Activated B cell treated with CpG ODN at 0.5 μM for 24 hours (primary cell): ENCODE results near the gene UQCRH. TPM values are rescaled to one million over a fixed set of nuclear protein-coding genes. Genes with fewer than 3 reads are reported as not detected.

Experiments used
- ATAC-seq: fragments of 200-7000 bp; cut with Tn5 transposase; one replicate; pipeline ENCODE4 v1.10.0; 2021; ENCODE audit warnings: low read depth, mild to moderate bottlenecking, moderate library complexity
- CTCF ChIA-PET: fragments of 350-600 bp; sonication (Branson Sonifier 250); formaldehyde crosslinking; loops from one replicate; lab custom pipeline; 2021; ENCODE audit warnings: antibody characterized with exemption; lab: Charles Lee
- POLR2A ChIA-PET: fragments of 350-600 bp; sonication (Branson Sonifier 250); formaldehyde crosslinking; loops from one replicate; lab custom pipeline; 2021; ENCODE audit warnings: antibody characterized with exemption; lab: Charles Lee
- DNase-seq: peaks from one replicate; pipeline ENCODE4 v3.0.0; 2022
- H3K27ac Mint-ChIP-seq: one replicate; pipeline ENCODE4 v1.8.0; 2020; ENCODE audit warnings: mixed read lengths
- H3K27me3 Mint-ChIP-seq: one replicate; pipeline ENCODE4 v1.8.0; 2021; ENCODE audit warnings: mixed read lengths
- H3K36me3 Mint-ChIP-seq: one replicate; pipeline ENCODE4 v1.8.0; 2021; ENCODE audit warnings: low read depth, mixed read lengths
- H3K4me1 Mint-ChIP-seq: one replicate; pipeline ENCODE4 v1.8.0; 2021; ENCODE audit warnings: mixed read lengths
- H3K4me3 Mint-ChIP-seq: one replicate; pipeline ENCODE4 v1.8.0; 2020; ENCODE audit warnings: mild to moderate bottlenecking, mixed read lengths
- H3K9me3 Mint-ChIP-seq: one replicate; pipeline ENCODE4 v1.8.0; 2020; ENCODE audit warnings: mixed read lengths
- CTCF ChIP-seq: fragments of 200-600 bp; IDR thresholded peaks from one replicate; pipeline ENCODE4 v1.8.0; 2022; ENCODE audit warnings: antibody characterized with exemption, mild to moderate bottlenecking
- intact Hi-C: fragments of 100-400 bp; cut with micrococcal nuclease; formaldehyde crosslinking; loops from one replicate; pipeline ENCODE4 v1.15.1; 2024
- total RNA-seq: library from RNA; stranded (reverse); gene quantifications from 2 replicates; pipeline ENCODE4 v1.2.3, GENCODE V29; 2022

Gene UQCRH
- total RNA-seq, 1 donor from 2014 or later: 243 TPM

GRCh38 chr1:46268578-46268977 is 34.9 kb upstream of the UQCRH start:
- no peak overlapping the region for H3K27ac Mint-ChIP-seq
- no peak for TF ChIP-seq CTCF
- DNase-seq: no peak
- H3K4me3 Mint-ChIP-seq: no peak overlapping the region
- H3K27me3 Mint-ChIP-seq: no peaks in the 10 kb centered on the region
- ChIA-PET CTCF (no interaction called here), POLR2A (no interaction called here)
- no peaks in the 10 kb centered on the region for H3K36me3 Mint-ChIP-seq
- ATAC-seq: no peak
- intact Hi-C loops: no loop called here
- H3K4me1 Mint-ChIP-seq: no peaks in the 10 kb centered on the region
- H3K9me3 Mint-ChIP-seq: no peaks in the 10 kb centered on the region

GRCh38 chr1:46274225-46275029 is 29.1 kb upstream of the UQCRH start:
- POLR2A ChIA-PET: interaction anchor here (0.6 kb wide), 1 partner anchor 90 kb away, joined by 5 read pairs; no protein-coding TSS in a partner anchor
- Mint-ChIP-seq H3K4me1 (no peaks in the 10 kb centered on the region), H3K27me3 (no peaks in the 10 kb centered on the region)

GRCh38 chr1:46275030-46275337 is 28.5 kb upstream of the UQCRH start:
- intact Hi-C loops: no loop called here
- POLR2A ChIA-PET: no interaction called here
- Mint-ChIP-seq H3K36me3 (peaks cover 14% of the 10 kb centered on the region), H3K27me3 (no peaks in the 10 kb centered on the region), H3K4me1 (no peaks in the 10 kb centered on the region), H3K4me3 (no peak overlapping the region), H3K9me3 (no peaks in the 10 kb centered on the region), H3K27ac (no peak overlapping the region)
- DNase-seq: no peak
- CTCF ChIA-PET: interaction anchor here (0.6 kb wide), 1 partner anchor 60 kb away, joined by 3 read pairs; no protein-coding TSS in a partner anchor
- no peak for TF ChIP-seq CTCF
- no peak for ATAC-seq

More at GRCh38 chr1:46274225-46275029, 29.1 kb upstream of the UQCRH start:
- Mint-ChIP-seq H3K36me3 (peaks cover 8% of the 10 kb centered on the region), H3K9me3 (no peaks in the 10 kb centered on the region), H3K27ac (no peak overlapping the region), H3K4me3 (no peak overlapping the region)
- no peak for TF ChIP-seq CTCF
- DNase-seq (no peak), ATAC-seq (no peak)
- intact Hi-C loops: no loop called here
- CTCF ChIA-PET: no interaction called here

GRCh38 chr1:46277658-46278373 is 25.7 kb upstream of the UQCRH start:
- CTCF ChIA-PET: no interaction called here
- Mint-ChIP-seq H3K9me3 (no peaks in the 10 kb centered on the region), H3K36me3 (peaks cover 32% of the 10 kb centered on the region), H3K4me3 (no peak overlapping the region), H3K4me1 (no peaks in the 10 kb centered on the region), H3K27me3 (no peaks in the 10 kb centered on the region), H3K27ac (no peak overlapping the region)
- POLR2A ChIA-PET: no interaction called here
- DNase-seq (no peak), ATAC-seq (no peak)
- intact Hi-C loops: no loop called here
- no peak for TF ChIP-seq CTCF

- intact Hi-C loops: no loop called here
- ATAC-seq (no peak), DNase-seq (no peak)
- Mint-ChIP-seq H3K27me3 (no peaks in the 10 kb centered on the region), H3K36me3 (peaks cover 39% of the 10 kb centered on the region), H3K9me3 (no peaks in the 10 kb centered on the region), H3K27ac (no peak overlapping the region), H3K4me3 (no peak overlapping the region), H3K4me1 (no peaks in the 10 kb centered on the region)
- POLR2A ChIA-PET: no interaction called here
- TF ChIP-seq CTCF: no peak
- CTCF ChIA-PET: no interaction called here
Measured at GRCh38 chr1:46278807-46279206, 24.7 kb upstream of the UQCRH start.
